Spinal cord (tissue), 10 donors: ENCODE results near the gene ADAM12. TPM values are rescaled to one million over a fixed set of nuclear protein-coding genes. Genes with fewer than 3 reads are reported as not detected.

Experiments
- DNase-seq, 6 donors: peaks; one replicate each; pipeline versions ENCODE4 v3.0.0 to v3.0.0-alpha.2; 2013 to 2015; ENCODE audit warnings: low spot score in 6 of 6, low read depth in 4 of 6
- H3K27ac ChIP-seq: one replicate; pipeline ENCODE4 v1.5.1; 2013; ENCODE audit warnings: low read depth, low read length, control low read depth
- H3K27me3 ChIP-seq: one replicate; pipeline ENCODE4 v1.6.1; 2013; ENCODE audit warnings: low read length; ENCODE audit not compliant: control insufficient read depth, insufficient read depth
- H3K36me3 ChIP-seq: one replicate; pipeline ENCODE4 v1.6.1; 2013; ENCODE audit warnings: low read length; ENCODE audit not compliant: control insufficient read depth, insufficient read depth
- H3K4me1 ChIP-seq: one replicate; pipeline ENCODE4 v1.6.1; 2013; ENCODE audit warnings: low read length; ENCODE audit not compliant: control insufficient read depth, insufficient read depth
- H3K4me3 ChIP-seq: one replicate; pipeline ENCODE4 v1.5.1; 2013; ENCODE audit warnings: low read depth, low read length, control low read depth
- H3K9me3 ChIP-seq: one replicate; pipeline ENCODE4 v1.6.1; 2013; ENCODE audit warnings: low read length; ENCODE audit not compliant: control insufficient read depth, insufficient read depth
- WGBS: methylation state at CpG from one replicate; pipeline ENCODE4 v1.1.5; 2013; ENCODE audit warnings: missing lambda C conversion rate; ENCODE audit not compliant: insufficient coverage; 5-methylcytosine and 5-hydroxymethylcytosine counted together
- polyA plus RNA-seq, 2 donors: library from polyadenylated mRNA; unstranded; fragments of 120-200 nt; gene quantifications; one replicate each; pipeline ENCODE4 v1.2.1, GENCODE V29; 2013; ENCODE audit not compliant: insufficient read length in 2 of 2
- total RNA-seq, 2 donors: library from RNA; depleted of rRNA in 1 of 2; stranded (reverse); fragments of 120-200 nt in 1 of 2; fragments of >200 nt in 1 of 2; gene quantifications; one replicate each; pipeline versions ENCODE4 v1.2.3 to v1.2.4, GENCODE V29; 2013 to 2014
- donor health status: healthy.

ADAM12 gene
- total and polyA plus RNA-seq, 4 donors: 9.8 to 81.5 (median 23.6) TPM

DNA sequence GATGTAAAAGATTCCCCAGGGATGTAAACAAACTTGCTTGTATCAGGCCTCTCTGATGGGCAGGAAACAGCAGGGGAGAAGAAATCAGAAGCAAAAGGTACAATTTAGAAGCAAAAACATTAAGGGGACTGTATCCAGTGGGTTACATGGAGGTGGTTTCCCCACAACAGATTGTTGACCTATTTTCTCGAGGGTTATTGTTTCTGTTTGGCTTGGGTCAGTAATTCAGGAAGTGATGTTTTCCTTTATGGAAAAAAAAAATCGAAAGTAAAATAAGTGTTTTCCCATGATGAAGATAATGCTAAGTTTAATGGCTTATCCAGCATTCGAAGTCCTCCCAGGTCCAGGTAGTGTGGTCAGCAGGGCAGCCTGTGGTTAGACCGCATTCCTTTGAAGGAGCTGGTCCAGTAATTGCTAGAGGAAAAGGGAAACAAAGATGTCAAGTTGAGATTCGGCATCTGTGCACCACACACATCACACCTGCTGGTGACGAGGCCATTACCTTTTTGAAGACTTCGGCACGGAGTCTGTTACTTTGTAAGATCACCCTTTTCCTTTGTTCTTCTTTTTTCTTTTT is 37.3 kb upstream of the ADAM12 start:
- Histone ChIP-seq H3K36me3 (no peaks in the 10 kb centered on the region), H3K9me3 (peaks cover 8% of the 10 kb centered on the region), H3K27me3 (no peaks in the 10 kb centered on the region), H3K27ac (no peak overlapping the region), H3K4me3 (no peak overlapping the region), H3K4me1 (peaks cover 2% of the 10 kb centered on the region)
- DNase-seq: no peak
- 83% methylated on average over 6 of the region's 8 CpGs for WGBS

DNA sequence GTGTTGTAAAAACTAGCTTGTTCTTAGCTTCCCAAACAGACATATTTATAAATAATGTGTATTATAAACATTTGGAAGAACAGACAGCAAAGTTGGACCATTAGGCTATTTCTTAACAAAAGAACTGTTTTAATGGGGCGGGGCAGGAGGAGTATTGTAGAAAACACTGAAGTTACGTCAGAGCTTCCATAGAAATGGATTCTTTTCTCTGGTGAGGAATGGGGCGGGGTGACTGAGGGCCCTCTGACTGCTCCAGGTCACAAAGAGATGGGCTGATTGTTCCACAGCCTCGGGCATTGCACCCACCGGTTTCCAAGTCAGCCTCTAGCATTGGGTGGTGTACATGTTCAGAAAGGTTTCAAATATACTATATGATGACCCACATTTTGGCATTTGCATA is 36.8 kb upstream of the ADAM12 start:
- no peak for DNase-seq
- H3K27ac ChIP-seq: no peak overlapping the region
- H3K27me3 ChIP-seq: no peaks in the 10 kb centered on the region
- no peaks in the 10 kb centered on the region for H3K36me3 ChIP-seq
- WGBS: 91% methylated on average over 5 of the region's 5 CpGs
- no peak overlapping the region for H3K4me3 ChIP-seq
- H3K4me1 ChIP-seq: peaks cover 2% of the 10 kb centered on the region
- peaks cover 8% of the 10 kb centered on the region for H3K9me3 ChIP-seq

DNA sequence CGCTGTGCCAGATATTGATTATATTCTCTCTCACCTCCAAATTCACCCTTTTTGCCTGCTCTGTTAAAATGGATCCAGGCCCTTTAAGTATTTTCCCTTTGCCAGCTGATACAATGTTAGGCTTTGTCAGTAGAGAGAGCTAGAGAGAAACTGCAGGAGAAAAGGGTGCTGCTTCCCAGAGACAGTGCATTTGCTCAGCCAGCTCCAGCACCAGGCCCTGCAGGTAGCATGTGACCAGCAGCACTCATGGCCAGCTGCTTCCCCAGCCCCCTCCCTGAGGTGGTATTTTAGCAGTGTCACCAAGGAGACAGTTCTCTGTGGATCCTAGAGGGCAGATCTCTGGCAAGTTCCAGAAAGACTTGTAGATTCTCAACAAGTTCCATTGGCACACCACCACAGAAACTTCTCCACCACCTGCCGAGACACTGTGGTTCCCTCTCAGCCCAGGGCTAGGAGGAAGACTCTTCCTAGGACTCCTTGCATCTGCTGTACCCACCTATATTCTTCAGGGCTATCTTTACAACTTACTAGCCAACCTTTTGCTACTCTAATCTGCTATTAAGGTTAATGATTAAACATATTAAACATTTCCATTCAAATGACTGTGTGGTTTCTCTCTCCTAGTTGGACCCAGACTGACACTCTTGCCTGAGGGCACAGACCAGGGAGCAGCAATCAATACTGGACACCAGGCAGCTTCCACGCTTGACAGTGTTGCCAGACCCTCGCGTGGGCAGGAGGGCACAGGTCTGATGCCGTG is 35.6 kb upstream of the ADAM12 start:
- no peak for DNase-seq
- H3K4me1 ChIP-seq: peaks cover 2% of the 10 kb centered on the region
- H3K4me3 ChIP-seq: no peak overlapping the region
- no peak overlapping the region for H3K27ac ChIP-seq
- 98% methylated on average over 5 of the region's 6 CpGs for WGBS
- H3K36me3 ChIP-seq: no peaks in the 10 kb centered on the region
- no peaks in the 10 kb centered on the region for H3K27me3 ChIP-seq
- H3K9me3 ChIP-seq: peaks cover 8% of the 10 kb centered on the region

DNA sequence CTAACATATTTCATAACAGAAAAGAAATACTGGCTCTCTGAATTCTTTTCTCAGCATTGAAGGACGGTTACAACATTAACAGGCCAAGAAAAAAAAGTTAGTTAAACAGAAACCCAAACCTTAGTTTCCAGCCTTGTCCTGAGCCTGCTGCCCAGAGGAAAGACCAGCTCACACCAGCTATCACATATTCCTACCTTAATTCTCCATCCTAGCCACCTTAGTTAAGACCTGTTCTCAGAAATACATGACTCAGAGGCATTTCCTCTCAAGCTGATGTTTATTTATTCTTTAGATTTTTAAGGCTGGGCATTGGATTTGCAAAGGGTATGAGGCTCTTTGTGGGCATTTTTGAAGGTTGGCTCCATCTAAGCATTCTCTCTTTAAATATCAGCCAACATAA is 34.3 kb upstream of the ADAM12 start:
- Histone ChIP-seq H3K4me1 (peaks cover 2% of the 10 kb centered on the region), H3K4me3 (no peak overlapping the region), H3K27ac (no peak overlapping the region), H3K36me3 (no peaks in the 10 kb centered on the region), H3K9me3 (peaks cover 8% of the 10 kb centered on the region), H3K27me3 (no peaks in the 10 kb centered on the region)
- 100% methylated on average over 1 of the region's 1 CpG for WGBS
- no peak for DNase-seq

DNA sequence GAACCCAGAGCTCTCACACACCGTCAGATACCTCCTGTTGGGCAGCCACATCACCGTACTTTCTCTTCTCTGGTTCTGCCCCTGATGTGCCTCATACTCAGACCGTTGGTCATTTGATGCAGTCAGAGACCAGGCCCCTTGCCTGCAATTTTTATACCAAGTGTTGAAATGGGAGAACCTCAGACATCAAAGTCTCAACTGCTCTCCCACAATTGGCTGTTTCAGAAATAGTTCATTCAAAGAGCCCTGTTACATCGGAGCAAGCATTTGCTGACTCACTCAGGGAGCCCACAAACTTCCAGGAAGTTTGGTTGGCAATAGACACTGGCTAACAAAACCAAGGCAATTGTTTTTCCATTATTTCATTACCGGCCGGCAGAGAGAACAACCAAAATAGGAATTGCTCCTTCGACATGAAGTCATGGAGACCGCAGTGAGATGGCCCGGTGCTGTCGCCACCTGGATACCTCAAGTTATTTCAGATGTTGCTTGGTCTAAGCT is 33.5 kb upstream of the ADAM12 start:
- Histone ChIP-seq H3K36me3 (no peaks in the 10 kb centered on the region), H3K4me3 (no peak overlapping the region), H3K4me1 (peaks cover 2% of the 10 kb centered on the region), H3K9me3 (peaks cover 8% of the 10 kb centered on the region), H3K27me3 (no peaks in the 10 kb centered on the region), H3K27ac (no peak overlapping the region)
- WGBS: 71% methylated on average over 8 of the region's 10 CpGs
- no peak for DNase-seq

DNA sequence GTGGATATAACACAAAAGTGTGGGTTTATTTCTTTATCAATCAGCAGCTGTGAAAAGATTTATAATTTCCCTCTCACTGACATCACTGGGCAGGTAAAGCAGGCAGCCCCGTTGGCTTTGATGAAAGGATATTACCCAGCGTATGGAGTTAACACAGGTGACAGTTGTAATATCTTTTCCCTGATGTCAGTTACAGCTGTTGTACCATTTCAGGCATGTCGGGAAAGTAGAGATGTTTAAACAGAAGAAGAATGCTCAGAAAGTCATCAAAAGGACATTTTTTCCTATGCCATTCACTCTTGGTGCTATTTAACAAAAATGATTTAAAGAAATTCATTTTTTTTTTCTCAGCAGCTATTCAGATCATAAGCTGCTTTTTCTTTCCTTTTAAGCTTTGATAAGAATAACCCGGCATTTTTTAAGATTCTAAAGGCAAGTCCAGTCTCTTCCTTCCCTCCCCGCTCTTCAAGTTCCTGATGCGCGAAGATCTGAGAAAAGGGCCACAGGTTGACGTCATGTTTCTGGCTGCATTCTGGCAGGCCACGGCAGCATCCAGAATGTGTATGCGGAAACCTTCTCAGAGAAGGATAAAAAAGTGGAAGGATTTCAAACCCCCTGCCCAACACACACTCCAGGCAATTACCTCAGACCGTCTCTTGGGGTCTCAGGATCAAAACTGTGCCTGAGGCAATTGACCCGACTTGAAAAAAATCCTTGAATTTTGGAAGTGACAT is 32.5 kb upstream of the ADAM12 start:
- peak in 1 of 6 donors; percentile 57 for DNase-seq
- H3K36me3 ChIP-seq: no peaks in the 10 kb centered on the region
- no peak overlapping the region for H3K4me3 ChIP-seq
- no peaks in the 10 kb centered on the region for H3K27me3 ChIP-seq
- H3K9me3 ChIP-seq: peaks cover 8% of the 10 kb centered on the region
- no peak overlapping the region for H3K27ac ChIP-seq
- H3K4me1 ChIP-seq: peaks cover 2% of the 10 kb centered on the region
- 85% methylated on average over 6 of the region's 12 CpGs for WGBS

DNA sequence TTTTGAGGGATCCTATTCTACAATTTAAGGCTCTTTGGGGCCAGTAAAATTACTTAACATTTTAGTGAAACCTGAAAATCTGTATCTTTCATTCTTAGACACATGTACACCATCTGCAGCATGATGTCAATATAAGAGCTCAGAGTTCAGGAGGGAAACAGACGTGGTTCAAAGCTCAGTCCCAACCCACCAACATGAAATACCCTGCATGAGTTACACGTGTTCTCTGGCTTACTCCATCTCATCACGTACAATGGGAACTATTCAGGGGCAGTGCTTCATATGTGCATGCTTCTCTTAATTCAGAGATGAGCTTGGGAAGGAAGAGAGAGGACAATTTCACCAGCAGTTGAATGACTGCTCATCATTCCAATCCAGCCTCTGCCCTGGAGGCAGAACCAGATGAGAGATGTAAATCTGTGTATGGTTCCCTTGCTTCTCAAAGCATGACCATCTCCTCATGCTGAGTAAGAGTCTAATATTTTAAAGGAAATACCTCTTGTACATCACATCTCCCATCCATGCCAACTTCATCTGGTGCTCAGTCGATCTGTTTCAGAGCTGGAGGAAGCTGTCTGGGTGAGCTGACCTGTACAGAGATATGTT is 29.0 kb upstream of the ADAM12 start:
- Histone ChIP-seq H3K4me3 (no peak overlapping the region), H3K36me3 (no peaks in the 10 kb centered on the region), H3K27ac (no peak overlapping the region), H3K27me3 (no peaks in the 10 kb centered on the region), H3K4me1 (peaks cover 2% of the 10 kb centered on the region), H3K9me3 (no peaks in the 10 kb centered on the region)
- DNase-seq: no peak
- WGBS: 100% methylated on average over 1 of the region's 4 CpGs

DNA sequence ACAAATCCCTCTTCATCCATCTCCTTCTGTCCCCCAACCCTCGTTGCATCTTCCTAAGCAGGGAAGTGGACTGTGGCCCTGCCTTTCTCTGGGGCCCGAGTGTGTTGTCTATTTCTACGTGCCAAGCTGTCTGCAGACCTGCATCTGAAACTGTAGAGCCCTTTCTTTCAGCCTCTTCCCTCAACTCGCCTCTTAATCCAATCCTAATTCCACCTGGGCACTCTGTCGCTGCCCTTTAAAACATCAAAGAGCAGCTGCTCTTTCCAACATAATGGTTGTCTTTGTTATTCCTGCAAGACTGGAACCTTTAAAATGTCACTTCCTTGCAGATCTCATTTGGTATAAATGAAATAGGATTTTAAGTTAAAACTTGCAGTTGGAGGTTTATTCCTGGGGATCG is 21.5 kb upstream of the ADAM12 start:
- Histone ChIP-seq H3K9me3 (no peaks in the 10 kb centered on the region), H3K27me3 (no peaks in the 10 kb centered on the region), H3K4me3 (no peak overlapping the region), H3K27ac (no peak overlapping the region), H3K4me1 (no peaks in the 10 kb centered on the region), H3K36me3 (no peaks in the 10 kb centered on the region)
- 55% methylated on average over 6 of the region's 6 CpGs for WGBS
- DNase-seq: no peak

DNA sequence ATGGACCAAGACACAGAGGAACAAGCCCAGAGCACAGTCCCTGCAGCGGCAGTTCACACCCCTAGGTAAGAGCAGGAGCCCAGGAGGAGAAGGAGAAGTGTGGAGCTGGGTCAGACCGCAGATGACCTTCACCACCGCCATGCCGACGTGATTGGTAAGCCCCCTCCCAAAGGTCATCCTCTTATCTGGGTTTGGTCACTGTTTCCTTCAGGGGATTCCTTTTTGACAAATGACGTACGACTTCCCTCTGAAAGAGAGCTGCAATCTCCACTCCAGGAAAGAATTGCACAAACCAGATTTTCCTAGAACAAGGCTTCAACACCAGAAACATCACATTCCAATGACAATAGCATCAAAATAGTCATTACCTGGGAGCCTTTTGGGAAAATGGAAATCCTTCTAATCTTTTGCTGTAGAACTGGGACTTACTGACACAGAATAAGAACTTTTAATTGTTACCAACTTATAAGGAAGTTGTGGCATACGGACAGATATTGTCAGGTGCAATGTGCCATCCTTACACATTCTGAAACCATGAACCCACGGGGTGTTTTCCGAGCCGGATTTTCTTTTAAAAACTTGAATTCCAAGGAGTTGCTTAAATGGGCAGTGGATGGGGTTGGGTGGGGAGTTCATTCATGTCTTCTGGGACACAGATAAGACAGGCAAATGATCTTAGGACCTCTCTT is 20.8 kb upstream of the ADAM12 start:
- no peaks in the 10 kb centered on the region for H3K36me3 ChIP-seq
- H3K4me3 ChIP-seq: no peak overlapping the region
- no peak overlapping the region for H3K27ac ChIP-seq
- H3K9me3 ChIP-seq: no peaks in the 10 kb centered on the region
- DNase-seq: no peak
- H3K4me1 ChIP-seq: no peaks in the 10 kb centered on the region
- no peaks in the 10 kb centered on the region for H3K27me3 ChIP-seq
- WGBS: 68% methylated on average over 7 of the region's 11 CpGs
